T-helper 22 cell (primary cell): ENCODE results near the gene GXYLT2.
"Not testable (repeated sequence)": the region's sequence is repeated elsewhere in the genome, so short reads cannot be mapped to it uniquely, and the experiment has no call there.

Experiments
- DNase-seq: peaks from one replicate; pipeline ENCODE4 v3.0.0-alpha.2; 2020; ENCODE audit warnings: low read depth

GXYLT2 gene

DNA sequence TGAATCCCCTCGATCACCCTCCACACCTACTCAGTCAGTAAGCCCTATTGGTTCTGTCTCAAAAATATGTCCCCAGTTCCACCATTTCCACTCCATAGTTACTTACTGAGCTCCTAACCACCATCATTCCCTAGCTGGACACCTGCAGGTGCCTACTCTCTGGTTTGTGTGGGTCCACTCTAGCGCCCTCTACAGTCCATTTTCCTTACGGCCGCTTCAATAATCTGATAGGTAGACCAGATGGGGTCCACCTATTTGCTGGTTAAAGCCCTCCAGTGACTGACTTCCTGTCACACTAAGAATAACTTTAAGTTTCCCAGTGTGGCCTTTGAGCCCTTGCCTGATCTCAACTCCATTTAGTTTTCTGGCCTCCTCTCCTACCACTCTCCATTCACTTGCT lies 5.0 kb downstream of the GXYLT2 start:
- DNase-seq = no peak

DNA sequence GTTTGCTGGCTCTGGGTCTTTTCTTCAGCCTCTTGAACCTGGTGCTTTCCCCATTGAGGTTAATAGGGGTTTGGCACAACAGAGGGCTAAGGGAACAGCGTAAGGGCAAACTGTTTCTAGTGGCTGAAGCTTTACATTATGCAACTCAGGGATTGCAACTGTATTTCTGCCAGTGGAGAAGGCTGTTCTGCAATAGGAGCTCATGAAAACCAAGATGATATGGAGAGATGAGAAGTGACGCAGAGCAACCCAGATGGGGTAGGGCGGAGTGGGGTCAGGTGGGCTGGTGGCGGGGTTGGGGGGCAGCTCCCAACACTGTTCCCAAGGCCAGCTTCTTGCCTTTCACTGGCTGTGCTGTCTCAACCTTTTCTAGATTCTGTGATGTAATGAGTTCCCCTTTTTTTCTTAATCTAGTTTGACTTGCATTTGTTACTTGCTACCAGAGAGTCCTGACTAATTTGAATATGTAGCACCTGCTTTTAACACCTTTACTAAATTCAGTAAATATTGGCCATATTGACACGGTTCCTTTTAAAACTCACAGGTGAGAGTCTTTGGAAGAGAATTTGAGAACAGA lies 7.2 kb downstream of the GXYLT2 start:
- DNase-seq = no peak

DNA sequence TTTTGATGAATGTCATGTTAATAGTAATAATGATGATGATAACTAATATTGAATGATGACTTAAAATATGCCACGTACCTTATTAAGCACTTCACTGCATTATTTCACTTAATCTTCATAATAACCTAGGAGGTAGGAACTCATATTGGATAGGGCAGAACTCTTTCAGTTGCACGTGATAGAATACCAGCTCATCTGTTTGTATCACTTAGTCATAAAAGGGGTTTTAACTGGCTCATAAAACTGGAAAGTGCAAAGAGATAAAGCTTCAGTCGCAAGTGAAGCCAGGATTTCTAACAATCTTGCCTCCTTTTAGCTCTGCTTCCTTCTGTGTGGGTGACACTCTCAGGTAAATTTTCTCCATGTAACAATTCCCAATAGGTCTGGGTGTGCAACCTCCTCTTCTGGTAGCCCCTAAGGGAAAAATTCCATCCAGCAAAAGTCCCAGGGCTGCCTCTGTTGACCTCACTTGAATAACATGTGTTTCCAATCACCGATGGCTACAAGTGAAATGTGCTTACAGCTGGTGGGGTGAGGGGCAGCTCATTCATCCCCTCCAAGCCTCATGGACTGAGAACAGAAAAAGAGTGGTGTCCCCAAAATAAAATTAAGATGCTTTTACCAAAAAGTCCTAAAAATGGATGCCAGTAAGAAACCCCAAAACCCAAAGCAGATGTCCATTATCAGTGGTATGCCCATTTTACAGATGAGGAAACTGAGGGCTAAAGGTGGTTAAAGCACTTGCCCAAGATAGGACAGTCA lies 9.3 kb downstream of the GXYLT2 start:
- DNase-seq = no peak

DNA sequence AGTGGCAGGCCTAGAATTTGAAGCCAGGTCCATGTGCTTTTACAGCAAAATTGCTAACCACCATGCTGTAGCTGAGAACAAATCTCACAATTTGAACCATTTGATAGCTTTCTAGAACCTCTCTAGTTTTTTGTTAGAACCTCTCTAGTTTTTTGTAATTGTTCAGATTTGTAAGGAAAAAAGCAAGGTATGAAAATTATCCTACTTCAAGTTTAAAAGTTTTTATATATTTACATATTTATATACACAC lies 9.8 kb downstream of the GXYLT2 start:
- no peak for DNase-seq

DNA sequence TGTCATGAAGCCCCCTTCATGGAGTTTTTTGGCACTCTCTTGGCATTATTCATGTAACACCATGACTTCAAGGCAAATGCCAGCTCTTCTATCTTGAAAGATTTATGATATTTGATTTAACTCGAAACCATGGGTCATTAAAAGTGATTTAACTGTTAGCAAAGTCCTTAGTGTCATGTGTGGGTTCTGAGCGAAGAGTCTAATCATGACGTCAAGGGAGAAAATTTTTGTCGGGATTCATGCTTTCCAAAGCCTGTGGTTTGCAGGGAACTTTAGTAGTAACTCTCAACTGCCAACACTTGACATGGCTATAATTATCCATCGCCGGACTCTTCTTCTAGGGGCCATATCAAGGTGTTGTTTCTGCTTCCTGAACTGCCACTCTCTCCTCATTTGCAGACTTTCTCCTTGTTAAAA lies 11.5 kb downstream of the GXYLT2 start:
- DNase-seq = no peak

DNA sequence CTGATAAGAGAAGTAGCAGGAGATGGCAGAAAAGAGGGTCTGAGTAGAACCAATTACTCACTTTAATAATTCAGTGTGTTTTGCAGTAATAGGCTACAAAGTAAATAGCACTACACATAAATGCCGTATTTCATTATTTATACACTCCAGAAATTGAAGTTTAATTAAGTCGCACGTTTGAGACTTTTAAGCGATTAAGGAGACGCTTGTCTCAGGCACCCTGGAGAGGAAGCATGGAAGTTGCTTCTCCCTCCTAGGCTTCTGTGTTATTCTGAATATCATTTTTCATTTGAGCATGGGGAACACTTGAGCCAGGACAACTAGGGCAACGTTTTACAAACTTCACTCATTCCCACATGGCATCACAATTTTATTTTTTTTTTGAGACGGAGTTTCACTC lies 12.2 kb downstream of the GXYLT2 start:
- DNase-seq = no peak

DNA sequence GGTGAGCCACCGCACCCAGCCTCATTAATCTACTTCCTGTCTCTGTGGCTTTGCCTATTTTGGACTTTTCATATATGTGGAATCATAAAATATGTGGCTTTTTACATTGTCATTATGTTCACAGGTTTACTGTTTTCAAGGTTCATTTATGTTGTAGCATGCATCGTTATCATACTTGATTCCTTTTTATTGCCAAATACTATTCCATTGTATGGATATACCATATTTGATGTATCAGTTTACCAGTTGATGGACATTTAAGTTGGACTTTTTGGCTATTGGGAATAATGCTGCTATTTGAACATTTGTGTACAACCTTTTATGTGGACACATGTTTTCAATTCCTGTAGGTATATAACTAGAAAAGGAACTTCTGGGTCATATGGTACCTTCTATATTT lies 14.0 kb downstream of the GXYLT2 start:
- no peak for DNase-seq

DNA sequence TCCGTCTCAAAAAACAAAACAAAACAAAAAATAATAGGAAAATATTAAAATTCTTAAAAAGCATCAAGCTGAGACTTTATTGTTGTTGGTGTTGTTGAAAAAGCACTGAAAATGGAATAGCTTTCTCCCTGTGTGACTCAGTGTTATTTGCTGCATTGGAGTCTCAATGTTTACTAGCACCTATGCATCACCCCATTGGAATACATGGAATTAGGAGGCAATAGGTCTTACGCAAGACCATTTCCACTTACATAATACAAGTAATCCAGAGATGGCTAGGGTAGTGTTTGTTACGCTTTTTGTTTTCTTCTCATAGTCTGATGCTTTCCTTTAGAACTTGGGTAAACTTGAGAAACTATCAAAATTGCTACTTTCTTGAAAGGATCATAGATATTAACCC lies 15.2 kb downstream of the GXYLT2 start:
- no peak for DNase-seq

DNA sequence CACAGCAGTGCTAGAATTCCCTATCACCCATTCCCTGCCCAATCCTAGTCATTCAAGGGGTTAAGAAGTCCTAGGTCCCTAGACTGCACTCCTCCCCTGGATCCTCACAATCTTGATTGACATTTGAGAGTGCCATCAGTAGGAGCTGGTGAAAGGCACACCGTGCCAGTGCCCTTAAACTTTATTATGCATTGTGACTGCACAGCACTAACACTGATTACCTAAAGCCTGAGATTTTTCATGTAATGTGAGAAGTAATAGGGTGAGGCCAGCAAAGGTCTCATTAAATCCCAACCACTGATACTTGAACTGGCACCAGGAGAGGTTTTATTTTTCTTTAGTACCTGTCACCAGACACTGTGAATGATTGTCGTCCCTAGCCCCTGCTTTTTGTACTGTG lies 16.3 kb downstream of the GXYLT2 start:
- DNase-seq = no peak

DNA sequence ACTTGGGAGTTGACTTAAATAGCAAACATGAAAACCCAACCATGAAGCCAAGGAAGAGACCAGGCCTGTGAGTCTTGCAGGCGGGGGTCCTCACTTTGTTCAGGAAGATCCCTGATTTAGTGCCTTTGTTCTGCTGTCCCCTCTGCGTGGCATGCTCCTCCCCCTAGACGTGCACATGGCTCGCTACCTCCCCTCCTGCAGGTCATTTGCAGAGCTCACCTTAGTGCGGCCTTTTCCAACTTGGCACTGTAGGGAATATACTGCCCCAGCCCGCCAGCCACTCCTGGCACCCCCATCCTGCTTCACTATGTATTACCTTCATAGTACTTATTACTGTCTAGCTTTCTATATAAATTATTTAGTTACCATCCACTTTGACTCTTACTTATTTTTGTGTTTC lies 18.3 kb downstream of the GXYLT2 start:
- no peak for DNase-seq

DNA sequence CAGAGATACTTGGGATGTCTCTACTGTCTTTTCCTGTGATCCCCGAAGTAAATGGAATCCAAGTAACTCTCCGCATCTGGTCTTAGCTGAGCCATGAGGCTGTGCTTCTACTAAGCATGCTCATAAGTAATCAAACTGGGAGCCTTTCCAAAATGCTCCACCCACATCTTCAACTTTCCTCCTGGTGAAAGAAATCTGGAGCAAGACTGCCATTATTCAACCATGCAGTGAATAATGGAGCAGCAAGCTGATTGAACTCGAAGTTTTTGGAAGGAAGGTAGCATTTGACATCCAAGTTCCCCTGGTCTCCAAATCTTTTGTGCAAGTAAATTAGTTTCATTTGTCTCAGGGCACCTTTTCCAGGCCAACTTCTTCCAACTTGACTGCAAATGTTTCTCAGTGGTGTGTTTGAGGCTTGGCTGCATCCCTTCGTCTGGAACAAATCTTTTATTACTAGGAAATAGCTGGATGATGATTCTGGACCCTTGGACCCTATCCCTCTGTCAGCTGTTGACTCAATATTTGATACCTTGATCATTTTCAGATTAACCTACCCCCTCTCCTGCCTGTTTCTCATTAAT lies 19.4 kb downstream of the GXYLT2 start:
- no peak for DNase-seq

DNA sequence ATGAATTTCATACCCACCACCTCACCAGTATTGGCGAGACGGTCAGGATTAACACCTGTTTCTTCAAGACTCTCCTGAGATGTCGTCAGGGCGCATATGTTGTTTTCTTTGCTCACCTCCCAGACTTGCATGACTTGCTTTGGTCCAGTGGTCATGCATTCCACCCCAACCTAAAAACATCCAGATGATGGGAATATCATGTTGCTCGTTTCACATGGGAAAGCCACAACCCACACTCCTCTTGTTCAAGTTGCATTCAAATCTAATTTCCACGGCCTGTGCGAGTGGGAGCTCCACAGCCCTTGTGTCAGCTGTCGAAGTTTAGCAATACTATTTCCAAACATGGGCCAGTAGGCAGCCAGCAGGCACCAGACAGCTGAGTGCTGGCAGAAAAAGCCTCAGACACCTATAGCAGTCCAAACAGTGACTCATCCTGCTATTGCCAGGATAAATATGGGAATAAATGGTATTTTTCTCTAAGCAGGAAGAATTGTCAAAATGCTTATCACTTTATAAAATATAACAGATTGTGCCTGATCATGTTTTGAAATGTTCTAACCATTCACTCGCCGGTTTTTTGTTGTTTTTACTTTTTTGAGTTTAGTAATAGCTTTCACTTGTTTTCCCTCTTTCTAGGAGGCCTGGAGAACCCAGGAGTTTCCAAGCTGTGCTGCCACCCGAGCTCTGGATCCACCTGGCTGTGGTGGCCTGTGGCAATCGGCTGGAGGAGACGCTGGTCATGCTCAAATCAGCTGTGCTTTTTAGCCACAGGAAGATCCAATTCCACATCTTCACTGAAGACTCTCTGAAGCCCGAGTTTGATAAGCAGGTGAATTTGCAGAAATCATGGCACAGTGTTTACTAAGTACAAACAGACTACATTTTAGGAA lies 20.1 kb downstream of the GXYLT2 start:
- no peak for DNase-seq

DNA sequence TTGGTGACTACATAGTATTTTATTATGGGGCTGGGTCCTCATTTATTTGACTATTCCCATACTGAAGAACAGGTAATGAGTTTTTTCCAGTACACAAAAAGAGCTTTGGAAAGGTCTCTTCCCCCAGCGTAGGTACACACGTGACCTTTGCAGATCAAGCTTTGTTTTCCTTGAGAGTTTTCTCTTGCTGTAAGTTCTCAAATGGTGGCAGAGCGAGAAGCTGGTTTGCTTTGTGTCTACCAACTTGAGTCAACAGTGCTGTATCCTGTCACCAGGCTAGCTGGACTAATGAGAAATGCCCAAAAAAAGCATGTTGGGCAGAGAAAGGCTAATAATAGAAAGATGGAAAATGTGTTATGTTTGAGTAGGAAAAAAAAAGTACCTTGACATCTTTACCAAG lies 21.7 kb downstream of the GXYLT2 start:
- DNase-seq = no peak

DNA sequence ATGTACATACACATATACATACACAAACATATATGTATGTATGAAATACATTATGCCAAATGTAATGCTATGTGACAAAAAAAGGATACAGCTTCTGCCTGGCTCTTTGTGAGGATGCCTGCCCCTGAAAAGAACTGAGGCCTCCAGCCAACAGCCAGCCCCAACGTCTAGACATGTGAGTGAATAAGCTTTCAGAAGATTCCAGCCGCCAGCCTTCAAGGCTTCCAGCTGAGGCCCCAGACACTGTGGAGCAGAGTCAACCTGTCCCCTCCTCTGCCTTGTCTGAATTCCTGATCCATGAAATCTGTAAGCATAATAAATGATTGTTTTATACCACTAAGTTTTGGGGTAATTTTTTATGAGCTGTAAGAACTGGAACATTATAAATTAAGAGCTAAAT lies 24.7 kb downstream of the GXYLT2 start:
- DNase-seq = no peak

DNA sequence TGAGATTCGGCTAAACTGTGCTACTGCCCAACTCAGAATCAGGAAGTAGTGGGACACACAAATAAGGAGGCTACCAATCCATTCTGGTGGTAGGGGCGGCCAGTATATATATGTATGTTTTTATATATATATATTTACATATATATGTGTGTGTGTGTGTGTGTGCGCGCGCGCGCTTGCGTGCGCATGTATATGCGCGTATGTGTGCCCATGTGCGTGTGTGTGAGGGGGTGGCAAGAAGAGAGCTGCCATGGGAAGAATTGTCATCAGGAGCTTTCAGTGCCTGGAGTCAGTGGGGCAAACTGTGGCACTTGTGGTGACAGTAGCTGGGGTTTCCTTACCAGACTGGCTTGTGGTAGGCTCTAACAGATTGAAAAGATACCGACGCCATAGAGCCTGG lies 26.5 kb downstream of the GXYLT2 start:
- DNase-seq = no peak

DNA sequence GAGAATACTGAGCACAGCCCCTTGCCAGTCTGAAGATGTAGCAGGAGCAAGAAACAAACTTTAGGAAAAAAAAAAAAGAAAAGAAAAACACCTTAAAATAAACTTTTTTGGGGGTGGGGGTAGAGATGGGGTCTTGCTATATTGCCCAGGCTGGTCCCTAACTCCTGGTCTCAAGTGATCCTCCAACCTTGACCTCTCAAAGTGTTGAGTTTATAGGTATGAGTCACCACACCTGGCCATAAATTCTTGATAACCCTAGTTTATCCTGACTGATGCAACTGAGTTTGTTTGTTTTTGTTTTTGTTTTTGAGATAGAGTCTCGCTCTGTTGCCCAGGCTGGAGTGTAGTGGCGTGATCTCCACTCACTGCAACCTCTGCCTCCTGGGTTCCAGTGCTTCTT lies 28.4 kb downstream of the GXYLT2 start:
- no peak for DNase-seq

DNA sequence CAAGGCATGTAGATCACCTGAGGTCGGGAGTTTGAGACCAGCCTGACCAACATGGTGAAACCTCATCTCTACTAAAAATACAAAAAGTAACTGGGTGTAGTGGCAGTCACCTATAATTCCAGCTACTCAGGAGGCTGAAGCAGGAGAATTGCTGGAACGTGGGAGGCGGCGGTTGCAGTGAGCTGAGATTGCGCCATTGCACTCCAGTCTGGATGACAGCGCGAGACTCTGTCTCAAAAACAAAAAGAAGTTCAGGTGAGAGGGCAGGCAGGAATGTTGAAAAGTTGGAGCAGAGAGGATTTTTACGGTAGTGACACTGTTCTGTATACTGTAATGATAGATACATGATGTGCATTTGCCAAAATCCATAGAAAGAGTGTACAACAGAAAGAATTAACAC lies 31.7 kb downstream of the GXYLT2 start:
- DNase-seq = no peak

DNA sequence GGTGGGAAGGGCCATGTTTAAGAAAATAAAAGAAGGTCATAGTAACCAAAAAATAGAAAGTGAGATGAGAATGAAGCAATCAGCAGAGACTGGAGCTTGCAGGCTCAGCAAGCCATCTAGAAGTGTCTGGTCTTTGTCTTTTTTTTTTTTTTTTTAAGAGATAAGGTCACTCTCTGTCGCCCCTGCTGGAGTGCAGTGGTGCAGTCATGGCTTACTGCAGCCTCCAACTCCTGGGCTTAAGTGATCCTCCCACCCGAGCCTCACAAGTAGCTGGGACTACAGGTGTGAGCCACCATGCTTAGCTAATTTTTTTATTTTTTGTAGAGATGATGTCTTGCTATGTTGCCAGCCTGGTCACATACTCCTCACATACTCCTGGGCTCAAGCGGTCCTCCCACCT lies 36.2 kb downstream of the GXYLT2 start:
- DNase-seq = no peak

DNA sequence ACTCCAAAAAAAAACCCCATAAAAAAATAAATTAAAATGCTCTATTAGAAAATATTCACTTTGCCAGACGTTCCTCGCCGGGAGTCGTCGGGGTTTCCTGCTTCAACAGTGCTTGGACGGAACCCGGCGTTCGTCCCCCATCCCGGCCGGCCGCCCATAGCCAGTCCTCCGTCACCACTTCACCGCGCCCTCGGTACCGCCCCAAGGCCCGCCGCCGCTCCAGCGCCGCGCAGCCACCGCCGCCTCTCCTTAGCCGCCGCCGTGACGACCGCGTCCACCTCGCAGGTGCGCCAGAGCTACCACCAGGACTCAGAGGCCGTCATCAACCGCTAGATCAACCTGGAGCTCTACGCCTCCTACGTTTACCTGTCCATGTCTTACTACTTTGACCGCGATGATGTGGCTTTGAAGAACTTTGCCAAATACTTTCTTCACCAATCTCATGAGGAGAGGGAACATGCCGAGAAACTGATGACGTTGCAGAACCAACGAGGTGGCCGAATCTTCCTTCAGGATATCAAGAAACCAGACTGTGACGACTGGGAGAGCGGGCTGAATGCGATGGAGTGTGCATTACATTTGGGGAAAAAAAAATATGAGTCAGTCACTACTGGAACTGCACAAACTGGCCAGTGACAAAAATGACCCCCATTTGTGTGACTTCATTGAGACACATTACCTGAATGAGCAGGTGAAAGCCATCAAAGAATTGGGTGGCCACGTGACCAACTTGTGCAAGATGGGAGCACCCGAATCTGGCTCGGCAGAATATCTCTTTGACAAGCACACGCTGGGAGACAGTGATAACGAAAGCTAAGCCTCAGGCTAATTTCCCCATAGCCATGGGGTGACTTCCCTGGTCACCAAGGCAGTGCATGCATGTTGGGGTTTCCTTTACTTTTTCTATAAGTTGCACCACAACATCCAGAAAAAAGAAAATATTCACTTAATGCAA lies 41.2 kb downstream of the GXYLT2 start:
- not testable (repeated sequence) for DNase-seq

DNA sequence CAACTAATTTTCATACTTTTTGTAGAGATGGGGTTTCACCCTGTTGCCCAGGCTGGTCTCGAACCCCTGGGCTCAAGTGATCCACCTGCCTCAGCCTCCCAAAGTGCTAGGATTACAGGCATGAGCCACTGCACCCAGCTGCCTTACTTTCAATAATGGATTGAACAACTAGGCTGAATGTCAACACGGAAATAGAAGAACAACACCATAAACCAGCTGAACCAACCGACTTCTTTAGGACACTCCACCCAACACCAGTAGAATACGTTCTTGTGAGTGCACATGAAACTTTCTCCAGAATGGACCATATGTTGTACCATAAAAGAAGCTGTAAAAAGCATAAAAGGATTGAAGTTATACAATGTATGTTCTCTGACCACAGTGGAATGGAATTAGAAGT lies 42.9 kb downstream of the GXYLT2 start:
- DNase-seq = no peak

DNA sequence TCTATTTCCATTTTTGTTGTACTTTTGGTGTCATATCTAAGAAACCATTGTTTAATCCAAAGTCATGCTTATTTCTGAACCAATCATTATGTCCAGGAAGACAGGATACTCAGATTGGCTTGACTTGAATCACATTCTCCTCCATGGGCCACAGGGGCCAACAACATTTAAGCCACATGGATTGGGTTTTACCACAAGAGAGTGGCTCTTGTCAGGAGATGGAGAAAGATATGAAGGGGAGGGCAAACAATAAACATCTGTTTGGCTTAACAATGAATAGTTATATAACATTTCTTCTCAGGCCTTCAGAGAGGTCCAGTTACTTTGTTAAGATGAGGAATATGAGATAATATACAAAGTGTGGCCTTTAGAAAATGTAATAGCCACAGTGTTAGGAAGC lies 44.6 kb downstream of the GXYLT2 start:
- no peak for DNase-seq
